Kidney epithelial cell (primary cell): ENCODE data around the gene RFTN1. TPM values are rescaled to one million over a fixed set of nuclear protein-coding genes. Genes with fewer than 3 reads are reported as not detected.

Source experiments
- DNase-seq: peaks from one replicate; pipeline ENCODE4 v3.0.0-alpha.2; 2010; ENCODE audit warnings: low read depth
- H3K27me3 ChIP-seq: 2 replicates; pipeline ENCODE4 v1.6.0; 2011; ENCODE audit warnings: low read length; ENCODE audit not compliant: control insufficient read depth, insufficient read depth
- H3K36me3 ChIP-seq: 2 replicates; pipeline ENCODE4 v1.5.1; 2011; ENCODE audit warnings: low read length; ENCODE audit not compliant: control insufficient read depth, insufficient read depth
- H3K4me3 ChIP-seq: 2 replicates; pipeline ENCODE4 v1.5.1; 2011; ENCODE audit warnings: low read depth, mild to moderate bottlenecking, control low read depth, low read length
- CTCF ChIP-seq: IDR thresholded peaks from 2 replicates; pipeline ENCODE4 v1.5.1; 2011; ENCODE audit warnings: mild to moderate bottlenecking, moderate library complexity, low read length, control low read depth, inconsistent platforms; ENCODE audit not compliant: insufficient read depth, poor library complexity, severe bottlenecking
- total RNA-seq: library from RNA; depleted of rRNA; stranded (reverse); fragments of >200 nt; gene quantifications from 2 replicates; pipeline ENCODE4 v1.2.3, GENCODE V29; 2015

The RFTN1 gene
- total RNA-seq, 1 donor from 2014 or later = 50.7 TPM

- no peak for TF ChIP-seq CTCF
- no peak for DNase-seq
- no peak overlapping the region for H3K4me3 ChIP-seq
Measured at GRCh38 chr3:16442730-16443129, 70.8 kb downstream of the RFTN1 start.

GRCh38 chr3:16441371-16441875 is 72.1 kb downstream of the RFTN1 start:
- Histone ChIP-seq H3K27me3 (no peaks in the 10 kb centered on the region), H3K4me3 (no peak overlapping the region), H3K36me3 (no peaks in the 10 kb centered on the region)
- TF ChIP-seq CTCF = no peak
- DNase-seq = no peak

More at GRCh38 chr3:16442730-16443129, 70.8 kb downstream of the RFTN1 start:
- no peaks in the 10 kb centered on the region for H3K27me3 ChIP-seq
- no peaks in the 10 kb centered on the region for H3K36me3 ChIP-seq

- DNase-seq = no peak
- no peak overlapping the region for H3K4me3 ChIP-seq
- no peak for TF ChIP-seq CTCF
Measured at GRCh38 chr3:16439848-16440708, 73.4 kb downstream of the RFTN1 start.

GRCh38 chr3:16439163-16439847 is 74.2 kb downstream of the RFTN1 start:
- no peak for TF ChIP-seq CTCF
- Histone ChIP-seq H3K27me3 (no peaks in the 10 kb centered on the region), H3K4me3 (no peak overlapping the region), H3K36me3 (no peaks in the 10 kb centered on the region)
- DNase-seq = no peak

More at GRCh38 chr3:16439848-16440708, 73.4 kb downstream of the RFTN1 start:
- no peaks in the 10 kb centered on the region for H3K27me3 ChIP-seq
- H3K36me3 ChIP-seq = no peaks in the 10 kb centered on the region

GRCh38 chr3:16437640-16438039 is 75.9 kb downstream of the RFTN1 start:
- Histone ChIP-seq H3K27me3 (no peaks in the 10 kb centered on the region), H3K4me3 (no peak overlapping the region), H3K36me3 (no peaks in the 10 kb centered on the region)
- no peak for TF ChIP-seq CTCF
- DNase-seq = no peak
